H1 (cell line): ENCODE data around the gene STKLD1. TPM values are rescaled to one million over a fixed set of nuclear protein-coding genes. Genes with fewer than 3 reads are reported as not detected.

Source experiments
- CTCF ChIA-PET: fragments of 300-600 bp; sonication (Branson Sonifier 250); formaldehyde crosslinking; loops from one replicate; lab custom pipeline; 2021; ENCODE audit not compliant: partially characterized antibody; lab: Charles Lee
- POLR2A ChIA-PET: fragments of 300-600 bp; sonication (Branson Sonifier 250); formaldehyde crosslinking; loops from one replicate; lab custom pipeline; 2021; ENCODE audit warnings: inconsistent platforms; ENCODE audit not compliant: partially characterized antibody; lab: Charles Lee
- DNase-seq, 2 experiments: peaks; one replicate each; pipeline versions ENCODE4 v3.0.0 to v3.0.0-alpha.2; 2010 to 2022; ENCODE audit warnings: low spot score in 2 of 2, low read depth in 1 of 2, mixed read lengths in 1 of 2
- FAIRE-seq: peaks from 2 replicates; lab custom pipeline; 2011; peaks lifted over from hg19 to GRCh38; lab: Jason Lieb, UNC
- H2AFZ ChIP-seq: 2 replicates; pipeline ENCODE4 v1.8.1; 2012; ENCODE audit warnings: low read length, inconsistent platforms
- H2AK5ac ChIP-seq: 2 replicates; pipeline ENCODE4 v1.6.1; 2013; ENCODE audit warnings: low read depth, low read length
- H2BK120ac ChIP-seq: replicated peaks from 2 replicates; pipeline ENCODE3; 2013; ENCODE audit warnings: low read depth, low read length, inconsistent platforms
- H2BK12ac ChIP-seq: 2 replicates; pipeline ENCODE4 v1.6.1; 2013; ENCODE audit warnings: low read depth, low read length
- H2BK15ac ChIP-seq: 2 replicates; pipeline ENCODE4 v1.6.1; 2013; ENCODE audit warnings: low read length
- H2BK20ac ChIP-seq: 2 replicates; pipeline ENCODE4 v1.6.1; 2013; ENCODE audit warnings: low read length
- H2BK5ac ChIP-seq: 2 replicates; pipeline ENCODE4 v1.6.1; 2013; ENCODE audit warnings: low read depth, low read length
- H3K14ac ChIP-seq: 2 replicates; pipeline ENCODE4 v1.6.1; 2013; ENCODE audit warnings: inconsistent platforms; ENCODE audit not compliant: insufficient read length
- H3K18ac ChIP-seq: 2 replicates; pipeline ENCODE4 v1.6.1; 2013; ENCODE audit warnings: low read length; ENCODE audit errors: extremely low read depth
- H3K23ac ChIP-seq: 2 replicates; pipeline ENCODE4 v1.6.1; 2013; ENCODE audit warnings: inconsistent platforms; ENCODE audit not compliant: insufficient read length
- H3K23me2 ChIP-seq: 2 replicates; pipeline ENCODE4 v1.6.1; 2013; ENCODE audit warnings: low read depth, low read length
- H3K27ac ChIP-seq: 2 replicates; pipeline ENCODE4 v1.6.1; 2011; ENCODE audit warnings: low read depth, low read length, inconsistent platforms
- H3K27me3 ChIP-seq, 4 experiments: replicated peaks in 1 of 4; 1 replicate in 1 of 4; 2 replicates in 3 of 4; pipeline versions ENCODE4 v1.6.1 to v1.8.1; 2011 to 2013; ENCODE audit warnings: low read length in 3 of 4, mild to moderate bottlenecking in 3 of 4, inconsistent platforms in 2 of 4, mixed read lengths in 2 of 4, moderate library complexity in 1 of 4; ENCODE audit not compliant: control insufficient read depth in 3 of 4, insufficient read depth in 3 of 4; ENCODE audit errors: extremely low read depth in 1 of 4
- H3K36me3 ChIP-seq, 4 experiments: 2 replicates each; pipeline versions ENCODE4 v1.6.1 to v1.8.1; 2011 to 2013; ENCODE audit warnings: mild to moderate bottlenecking in 4 of 4, low read length in 3 of 4, moderate library complexity in 2 of 4, control low read depth in 1 of 4, inconsistent platforms in 1 of 4; ENCODE audit not compliant: insufficient read depth in 4 of 4, control insufficient read depth in 2 of 4
- H3K4ac ChIP-seq: replicated peaks from 2 replicates; pipeline ENCODE3; 2013; ENCODE audit warnings: low read length, low read depth, mixed read lengths, inconsistent platforms; ENCODE audit not compliant: insufficient read length
- H3K4me1 ChIP-seq, 4 experiments: replicated peaks in 1 of 4; 1 replicate in 1 of 4; 2 replicates in 3 of 4; pipeline versions ENCODE4 v1.6.1 to v1.8.1; 2011 to 2013; ENCODE audit warnings: low read length in 3 of 4, inconsistent platforms in 2 of 4, mixed read lengths in 1 of 4; ENCODE audit not compliant: insufficient read depth in 4 of 4, control insufficient read depth in 3 of 4
- H3K4me2 ChIP-seq, 2 experiments: 2 replicates each; pipeline versions ENCODE4 v1.6.1 to v1.8.1; 2011 to 2013; ENCODE audit warnings: low read depth in 2 of 2, low read length in 2 of 2, control low read depth in 1 of 2, inconsistent platforms in 1 of 2, mild to moderate bottlenecking in 1 of 2; ENCODE audit not compliant: insufficient read depth in 1 of 2
- H3K4me3 ChIP-seq, 4 experiments: fragments of 200-600, 300-600 bp in 1 of 4; sonication (generic), shearing (Covaris generic), sonication (Bioruptor Twin) in 1 of 4; 2 replicates each; pipeline versions ENCODE4 v1.5.1 to v1.8.1; 2011 to 2016; ENCODE audit warnings: low read length in 4 of 4, low read depth in 3 of 4, control low read depth in 2 of 4, inconsistent platforms in 2 of 4, mild to moderate bottlenecking in 2 of 4, mixed read lengths in 1 of 4, moderate library complexity in 1 of 4; ENCODE audit not compliant: insufficient read depth in 2 of 4; ENCODE audit errors: extremely low read depth in 1 of 4
- H3K56ac ChIP-seq: replicated peaks from 2 replicates; pipeline ENCODE3; 2013; ENCODE audit warnings: low read depth, mild to moderate bottlenecking, mixed read lengths, low read length, inconsistent platforms; ENCODE audit not compliant: insufficient read length
- H3K79me1 ChIP-seq: 2 replicates; pipeline ENCODE4 v1.6.1; 2013; ENCODE audit warnings: low read depth, low read length, control low read depth
- H3K79me2 ChIP-seq, 2 experiments: 2 replicates each; pipeline versions ENCODE4 v1.6.1 to v1.8.1; 2012 to 2013; ENCODE audit warnings: low read length in 2 of 2, mild to moderate bottlenecking in 2 of 2, inconsistent platforms in 1 of 2; ENCODE audit not compliant: insufficient read depth in 2 of 2, control insufficient read depth in 1 of 2
- H3K9ac ChIP-seq, 4 experiments: replicated peaks in 1 of 4; 1 replicate in 1 of 4; 2 replicates in 3 of 4; pipeline versions ENCODE4 v1.6.1 to v1.8.1; 2011 to 2013; ENCODE audit warnings: low read depth in 3 of 4, low read length in 3 of 4, control low read depth in 2 of 4, mild to moderate bottlenecking in 2 of 4, moderate library complexity in 2 of 4, inconsistent platforms in 1 of 4; ENCODE audit errors: extremely low read depth in 1 of 4
- H3K9me3 ChIP-seq, 2 experiments: 2 replicates each; pipeline versions ENCODE4 v1.6.1 to v1.8.1; 2012 to 2013; ENCODE audit warnings: mild to moderate bottlenecking in 2 of 2, moderate library complexity in 2 of 2, control low read depth in 1 of 2, inconsistent platforms in 1 of 2, low read depth in 1 of 2, low read length in 1 of 2, mixed read lengths in 1 of 2; ENCODE audit not compliant: insufficient read depth in 2 of 2
- H4K20me1 ChIP-seq, 2 experiments: replicated peaks in 1 of 2; 2 replicates each; pipeline versions ENCODE3 to v1.8.1; 2011 to 2013; ENCODE audit warnings: inconsistent platforms in 2 of 2, low read length in 2 of 2, mild to moderate bottlenecking in 1 of 2; ENCODE audit not compliant: insufficient read depth in 2 of 2, control insufficient read depth in 1 of 2
- H4K5ac ChIP-seq: 2 replicates; pipeline ENCODE4 v1.6.1; 2013; ENCODE audit warnings: low read length, low read depth, mixed read lengths, inconsistent platforms; ENCODE audit not compliant: insufficient read length
- H4K8ac ChIP-seq: 2 replicates; pipeline ENCODE4 v1.8.0; 2013; ENCODE audit warnings: mild to moderate bottlenecking, moderate library complexity, low read length, inconsistent platforms; ENCODE audit not compliant: insufficient read depth; ENCODE audit errors: extremely low read depth
- H4K91ac ChIP-seq: replicated peaks from 2 replicates; pipeline ENCODE3; 2013; ENCODE audit warnings: low read length, mixed read lengths, inconsistent platforms; ENCODE audit not compliant: insufficient read length
- CBX8 ChIP-seq: fragments of 300-800, 300-1000 bp; sonication (generic); IDR thresholded peaks from 2 replicates; pipeline ENCODE4 v1.7.1; 2016; ENCODE audit warnings: low read depth, low read length, borderline replicate concordance
- POLR2A ChIP-seq, 2 experiments: IDR thresholded peaks; 1 replicate in 1 of 2; 2 replicates in 1 of 2; pipeline ENCODE4 v1.6.1; 2011; ENCODE audit warnings: low read depth in 2 of 2, low read length in 2 of 2, mild to moderate bottlenecking in 2 of 2; ENCODE audit errors: control extremely low read depth in 1 of 2
- WGBS, 2 experiments: shearing (Covaris generic) in 1 of 2; methylation state at CpG; one replicate each; pipeline versions ENCODE4 v1.1.6 to v1.1.7; 2013 to 2015; ENCODE audit warnings: low lambda C conversion rate in 2 of 2, mixed read lengths in 2 of 2, inconsistent platforms in 1 of 2, low coverage in 1 of 2, missing lambda C conversion rate in 1 of 2; ENCODE audit not compliant: insufficient replicate concordance in 2 of 2, insufficient coverage in 1 of 2, insufficient read length in 1 of 2; ENCODE audit errors: extremely low coverage in 1 of 2, missing lambda C conversion rate in 1 of 2; 5-methylcytosine and 5-hydroxymethylcytosine counted together
- polyA plus RNA-seq, 7 experiments: library from polyadenylated mRNA; depleted of rRNA in 3 of 7; stranded (reverse) in 5 of 7; unstranded in 2 of 7; fragments of >200 nt in 5 of 7; fragments of 200-250 nt in 2 of 7; gene quantifications; 1 replicate in 5 of 7; 2 replicates in 1 of 7; 4 replicates in 1 of 7; pipeline versions ENCODE4 v1.2.1 to v1.2.3, GENCODE V29; 2011 to 2013; ENCODE audit warnings: missing spikeins in 2 of 7, mixed read lengths in 2 of 7
- total RNA-seq: library from RNA; stranded (reverse); fragmentation: NEBNext Ultra II Directional; extraction: Animal tissue kit (Norgen Biotek cat#: 25700); gene quantifications from 2 replicates; pipeline ENCODE4 v1.2.1, GENCODE V29; 2021

Gene STKLD1
- total and polyA plus RNA-seq, 2 of the 8 experiments (the other 6 are each of a cell fraction or from before 2014, with no cell fraction given) = 0.26 TPM; not detected in 1

DNA sequence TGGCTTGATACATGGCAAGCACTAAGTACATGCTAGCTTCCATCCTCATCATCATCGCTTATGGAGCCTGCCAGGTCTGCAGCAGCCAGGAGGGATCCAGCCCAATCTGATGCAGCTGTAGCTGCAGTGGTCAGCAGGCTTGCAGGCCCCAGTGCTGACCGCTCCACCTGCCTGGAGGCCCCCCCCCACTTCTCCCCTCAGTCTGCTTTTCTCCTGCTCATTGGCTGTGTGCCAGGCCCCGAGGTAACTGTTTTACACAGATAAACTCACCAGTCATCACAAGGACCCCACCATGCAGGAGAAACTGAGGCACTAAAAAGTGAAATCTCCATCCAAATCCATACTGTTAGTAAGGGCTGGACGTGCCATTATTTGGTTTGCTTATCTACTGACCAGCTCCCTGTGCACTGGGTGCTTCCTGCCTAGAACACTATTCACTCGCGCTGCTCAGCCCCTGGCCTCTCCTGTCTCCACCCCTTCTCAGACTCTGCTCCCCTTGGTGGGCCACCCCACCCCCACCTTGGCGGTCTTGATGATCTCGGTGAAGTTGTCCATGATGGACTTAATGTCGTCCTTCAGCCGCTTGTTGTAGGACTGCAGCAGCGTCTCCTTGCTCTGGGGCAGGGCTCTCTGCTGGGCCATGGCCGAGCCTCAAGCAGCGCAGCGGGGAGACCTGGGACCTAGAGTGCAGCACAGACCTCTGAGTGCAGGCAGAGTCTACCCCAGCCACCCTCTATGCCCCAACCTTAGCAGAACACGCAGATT lies 30.0 kb upstream of the STKLD1 start:
- Histone ChIP-seq H3K14ac (no peak overlapping the region), H3K4me1 (peaks cover 0 to 10% (median 7%) of the 10 kb centered on the region in 4 experiments; a peak in 6 of 7 replicates), H2BK120ac (no peak overlapping the region), H3K9me3 (no peaks in the 10 kb centered on the region), H3K79me1 (peaks cover 17% of the 10 kb centered on the region), H4K91ac (no peak overlapping the region), H2BK15ac (no peak overlapping the region), H3K79me2 (peaks cover 9 to 39% of the 10 kb centered on the region in 2 experiments), H3K9ac (no peak overlapping the region; a peak in 4 of 7 replicates), H3K36me3 (peaks cover 37 to 71% (median 60%) of the 10 kb centered on the region in 4 experiments), H3K56ac (no peak overlapping the region), H2AK5ac (no peak overlapping the region), H3K27ac (no peak overlapping the region), H3K4me3 (peak overlapping the region; percentile 93 to 100 (median 96); a peak in 7 of 8 replicates), H3K18ac (no peak overlapping the region), H3K23ac (no peak overlapping the region), H2BK20ac (no peak overlapping the region), H4K5ac (no peak overlapping the region), H2AFZ (no peak overlapping the region), H3K4me2 (peak overlapping the region; percentile 79 to 97), H2BK5ac (peak overlapping the region; percentile 66; the same call in 1 of the 2 replicates), H4K20me1 (peaks cover 12 to 37% of the 10 kb centered on the region in 2 experiments), H2BK12ac (no peak overlapping the region), H3K4ac (no peak overlapping the region), H4K8ac (peak overlapping the region; percentile 45), H3K27me3 (no peaks in the 10 kb centered on the region), H3K23me2 (peaks cover 9% of the 10 kb centered on the region; the same call in 1 of the 2 replicates)
- 86% methylated on average over 15 of the region's 15 CpGs; no CpG with 5 or more reads in 1 of the 2 experiments for WGBS, 2 experiments
- ChIA-PET POLR2A (interaction anchor here (0.7 to 16.1 kb wide), 9 partner anchors 8 to 139 kb away, joined by 3 to 461 read pairs (median 5); partner anchors contain the start of genes ADAMTS13, MED22, REXO4 and RPL7A), CTCF (interaction anchor here (0.7 to 3.3 kb wide), 11 partner anchors 10 to 164 kb away, joined by 3 to 22 read pairs (median 3); partner anchors contain the start of genes CACFD1, SURF1 and SURF2)
- FAIRE-seq = no peak
- TF ChIP-seq CBX8 (no peak), POLR2A (IDR thresholded peaks at IDR 0.05; ENCODE audit: control extremely low read depth in 1 of 2, low read depth in 2 of 2, low read length in 2 of 2) (0 out of 3 replicates have a peak, but pooled peaks of 1 of the 2 experiments have one; percentile 9)
- no peak for DNase-seq
